ENCODE data around the gene ERCC6L2.

ERCC6L2 gene

DNA sequence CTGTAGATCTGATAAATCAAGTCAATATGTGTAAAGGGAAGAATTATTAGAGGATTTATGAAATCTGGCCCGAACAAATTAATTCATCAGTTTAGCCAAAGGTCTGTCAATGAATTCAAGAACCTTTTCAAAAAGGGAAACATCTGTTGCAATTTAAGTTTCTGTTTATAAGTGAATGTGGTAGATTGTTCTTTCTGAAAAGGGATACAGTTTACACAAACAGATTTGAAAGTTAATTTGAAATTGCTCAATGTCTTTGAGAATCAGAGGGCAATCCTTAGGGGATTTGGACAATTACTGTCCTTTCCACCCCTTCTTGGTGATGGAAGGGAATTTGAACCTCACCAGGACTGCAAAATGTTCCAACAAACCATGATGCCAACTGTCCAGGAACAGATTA, 29.7 kb upstream of the ERCC6L2 start:
- Histone ChIP-seq H2AFZ (ENCODE audit: low read length) (no peak overlapping the region), H3K27me3 (ENCODE audit: insufficient read depth, low read length) (no peaks in the 10 kb centered on the region), H3F3A (ENCODE audit: insufficient read depth, low read length) (no peaks in the 10 kb centered on the region), H3K4me1 (ENCODE audit: insufficient read depth, low read length, severe bottlenecking) (no peaks in the 10 kb centered on the region), H3K27ac (ENCODE audit: low read depth, low read length, poor library complexity, severe bottlenecking) (no peak overlapping the region), H3K79me2 (ENCODE audit: insufficient read depth, low read length) (no peaks in the 10 kb centered on the region), H4K20me1 (ENCODE audit: insufficient read depth, low read length) (no peaks in the 10 kb centered on the region), H3K9me3 (ENCODE audit: low read length) (no peaks in the 10 kb centered on the region), H3K9me2 (ENCODE audit: low read depth, low read length) (no peaks in the 10 kb centered on the region), H3K36me3 (ENCODE audit: insufficient read depth, low read length) (no peaks in the 10 kb centered on the region; the same call in 1 of the 2 replicates), H3K9ac (ENCODE audit: low read length) (no peak overlapping the region), H3K4me2 (ENCODE audit: low read length) (no peak overlapping the region), H3K4me3 (ENCODE audit: low read depth, low read length, poor library complexity, severe bottlenecking) (no peak overlapping the region)
- TF ChIP-seq, protein P1, sequence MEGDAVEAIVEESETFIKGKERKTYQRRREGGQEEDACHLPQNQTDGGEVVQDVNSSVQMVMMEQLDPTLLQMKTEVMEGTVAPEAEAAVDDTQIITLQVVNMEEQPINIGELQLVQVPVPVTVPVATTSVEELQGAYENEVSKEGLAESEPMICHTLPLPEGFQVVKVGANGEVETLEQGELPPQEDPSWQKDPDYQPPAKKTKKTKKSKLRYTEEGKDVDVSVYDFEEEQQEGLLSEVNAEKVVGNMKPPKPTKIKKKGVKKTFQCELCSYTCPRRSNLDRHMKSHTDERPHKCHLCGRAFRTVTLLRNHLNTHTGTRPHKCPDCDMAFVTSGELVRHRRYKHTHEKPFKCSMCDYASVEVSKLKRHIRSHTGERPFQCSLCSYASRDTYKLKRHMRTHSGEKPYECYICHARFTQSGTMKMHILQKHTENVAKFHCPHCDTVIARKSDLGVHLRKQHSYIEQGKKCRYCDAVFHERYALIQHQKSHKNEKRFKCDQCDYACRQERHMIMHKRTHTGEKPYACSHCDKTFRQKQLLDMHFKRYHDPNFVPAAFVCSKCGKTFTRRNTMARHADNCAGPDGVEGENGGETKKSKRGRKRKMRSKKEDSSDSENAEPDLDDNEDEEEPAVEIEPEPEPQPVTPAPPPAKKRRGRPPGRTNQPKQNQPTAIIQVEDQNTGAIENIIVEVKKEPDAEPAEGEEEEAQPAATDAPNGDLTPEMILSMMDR (IDR thresholded peaks at IDR 0.05; ENCODE audit: low read length): no peak
- TF ChIP-seq EZH2 (IDR thresholded peaks at IDR 0.05; ENCODE audit: borderline replicate concordance, low read length): no peak

DNA sequence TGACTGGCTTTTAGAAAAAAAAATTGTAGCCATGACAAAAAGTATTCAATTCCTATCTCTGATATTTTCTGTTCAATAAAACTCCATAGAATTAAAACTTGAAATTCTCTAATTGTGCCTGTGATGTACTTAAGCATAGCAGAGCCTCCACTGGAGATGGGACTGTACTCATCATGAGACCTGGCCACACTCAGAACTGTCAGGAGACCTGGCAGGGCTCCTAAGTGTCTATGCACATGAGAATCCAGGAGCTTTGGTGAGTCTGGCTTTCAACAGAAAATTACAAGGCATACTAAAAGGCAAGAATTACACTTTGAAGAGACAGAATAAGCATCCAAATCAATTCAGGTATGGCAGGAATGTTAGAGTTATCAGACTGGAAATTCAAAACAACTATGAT, 26.7 kb upstream of the ERCC6L2 start:
- no peaks in the 10 kb centered on the region for H3K79me2 ChIP-seq (ENCODE audit: insufficient read depth, low read length)
- no peak overlapping the region for H2AFZ ChIP-seq (ENCODE audit: low read length)
- H3K4me3 ChIP-seq (ENCODE audit: low read depth, low read length, poor library complexity, severe bottlenecking): no peak overlapping the region
- no peaks in the 10 kb centered on the region for H3K4me1 ChIP-seq (ENCODE audit: insufficient read depth, low read length, severe bottlenecking)
- no peaks in the 10 kb centered on the region for H4K20me1 ChIP-seq (ENCODE audit: insufficient read depth, low read length)
- no peaks in the 10 kb centered on the region; the same call in 1 of the 2 replicates for H3K36me3 ChIP-seq (ENCODE audit: insufficient read depth, low read length)
- no peaks in the 10 kb centered on the region for H3K27me3 ChIP-seq (ENCODE audit: insufficient read depth, low read length)
- H3F3A ChIP-seq (ENCODE audit: insufficient read depth, low read length): no peaks in the 10 kb centered on the region
- H3K9ac ChIP-seq (ENCODE audit: low read length): no peak overlapping the region
- H3K27ac ChIP-seq (ENCODE audit: low read depth, low read length, poor library complexity, severe bottlenecking): no peak overlapping the region
- no peaks in the 10 kb centered on the region for H3K9me2 ChIP-seq (ENCODE audit: low read depth, low read length)
- H3K9me3 ChIP-seq (ENCODE audit: low read length): no peaks in the 10 kb centered on the region
- TF ChIP-seq, protein P1 (IDR thresholded peaks at IDR 0.05; ENCODE audit: low read length): no peak
- no peak for TF ChIP-seq EZH2 (IDR thresholded peaks at IDR 0.05; ENCODE audit: borderline replicate concordance, low read length)
- H3K4me2 ChIP-seq (ENCODE audit: low read length): no peak overlapping the region

DNA sequence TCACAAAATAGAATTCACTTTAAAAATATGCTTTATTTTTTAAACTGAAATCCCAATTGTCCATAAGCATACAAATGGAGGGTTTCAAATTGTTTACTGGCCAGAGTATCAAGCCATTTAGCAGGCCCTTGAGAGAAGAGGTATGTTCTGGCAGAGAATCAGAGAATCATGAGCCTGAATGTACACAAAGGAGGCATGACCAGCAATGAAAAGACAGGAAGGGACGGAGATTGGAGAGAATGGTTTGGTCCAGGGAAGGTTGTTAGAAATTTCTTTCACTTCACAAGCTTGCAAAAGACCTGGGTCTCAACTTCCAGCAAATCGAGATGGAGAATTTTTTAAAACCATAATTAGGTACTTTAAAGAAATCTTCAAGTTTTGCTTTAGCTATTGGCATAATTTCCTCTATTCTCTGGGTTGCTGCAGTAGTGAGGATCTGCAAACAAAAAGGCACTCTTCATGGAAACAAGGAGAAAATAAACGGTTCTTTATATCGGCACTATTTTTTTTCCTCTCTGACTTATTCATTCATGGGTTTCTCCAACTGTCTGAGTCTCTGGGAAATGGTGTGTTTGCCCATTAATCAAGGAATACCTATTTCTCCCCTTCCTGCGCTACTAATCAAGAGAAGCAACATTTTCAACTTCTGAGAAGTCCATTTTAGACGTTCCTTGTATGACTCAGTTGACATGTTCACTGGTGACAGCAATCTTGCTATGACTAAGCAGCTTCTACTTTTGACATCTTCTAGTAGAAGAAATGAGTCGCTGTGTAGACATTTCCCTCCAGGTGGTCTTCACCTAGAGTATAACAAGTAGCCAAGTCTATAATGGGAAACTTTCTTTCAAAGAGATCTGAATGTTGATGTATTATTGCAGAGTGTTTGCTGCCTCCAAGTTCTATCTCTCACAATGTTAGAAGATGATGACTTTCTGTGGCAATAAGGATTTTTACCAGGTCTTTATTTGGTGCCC, 23.1 kb upstream of the ERCC6L2 start:
- H4K20me1 ChIP-seq (ENCODE audit: insufficient read depth, low read length): no peaks in the 10 kb centered on the region
- no peaks in the 10 kb centered on the region for H3K27me3 ChIP-seq (ENCODE audit: insufficient read depth, low read length)
- H3K9me3 ChIP-seq (ENCODE audit: low read length): no peaks in the 10 kb centered on the region
- H3K27ac ChIP-seq (ENCODE audit: low read depth, low read length, poor library complexity, severe bottlenecking): no peak overlapping the region
- no peaks in the 10 kb centered on the region for H3K79me2 ChIP-seq (ENCODE audit: insufficient read depth, low read length)
- no peak overlapping the region for H3K4me3 ChIP-seq (ENCODE audit: low read depth, low read length, poor library complexity, severe bottlenecking)
- H3K9ac ChIP-seq (ENCODE audit: low read length): no peak overlapping the region
- H3K4me2 ChIP-seq (ENCODE audit: low read length): no peak overlapping the region
- no peaks in the 10 kb centered on the region; the same call in 1 of the 2 replicates for H3K36me3 ChIP-seq (ENCODE audit: insufficient read depth, low read length)
- H3K9me2 ChIP-seq (ENCODE audit: low read depth, low read length): no peaks in the 10 kb centered on the region
- TF ChIP-seq EZH2 (IDR thresholded peaks at IDR 0.05; ENCODE audit: borderline replicate concordance, low read length): no peak
- TF ChIP-seq, protein P1 (IDR thresholded peaks at IDR 0.05; ENCODE audit: low read length): no peak
- H3K4me1 ChIP-seq (ENCODE audit: insufficient read depth, low read length, severe bottlenecking): no peaks in the 10 kb centered on the region
- no peak overlapping the region for H2AFZ ChIP-seq (ENCODE audit: low read length)
- no peaks in the 10 kb centered on the region for H3F3A ChIP-seq (ENCODE audit: insufficient read depth, low read length)

Data from OCI-LY1 (cell line).